Measurements from ENCODE around the gene LONP2. TPM values are rescaled to one million over a fixed set of nuclear protein-coding genes. Genes with fewer than 3 reads are reported as not detected.

LONP2 gene
- total RNA-seq, 2 donors from 2014 or later: 55.1 to 67.0 TPM

- no peak for ATAC-seq (ENCODE audit: insufficient number of reproducible peaks, low FRiP score, low read depth)
- TF ChIP-seq CTCF (IDR thresholded peaks at IDR 0.05): no peak
- DNase-seq (ENCODE audit: low spot score): no peak
- H3K4me3 ChIP-seq: no peak overlapping the region
- no peak overlapping the region for H3K27ac ChIP-seq
- peaks cover 7% of the 10 kb centered on the region for H3K9me3 ChIP-seq
- peaks cover 10% of the 10 kb centered on the region for H3K36me3 ChIP-seq
- H3K4me1 ChIP-seq (ENCODE audit: control insufficient read depth in 1 of 2, low read depth in 2 of 2): peaks cover 3 to 13% of the 10 kb centered on the region in 2 donors
- H3K27me3 ChIP-seq (replicated peaks; ENCODE audit: insufficient read depth): no peaks in the 10 kb centered on the region
Measured at GRCh38 chr16:48287239-48287638, 43.1 kb downstream of the LONP2 start.

- no peak overlapping the region for H3K4me3 ChIP-seq
- no peak for DNase-seq (ENCODE audit: low spot score)
- no peak overlapping the region for H3K27ac ChIP-seq
- peaks cover 7% of the 10 kb centered on the region for H3K9me3 ChIP-seq
- H3K36me3 ChIP-seq: peaks cover 9% of the 10 kb centered on the region
- H3K4me1 ChIP-seq (ENCODE audit: control insufficient read depth in 1 of 2, low read depth in 2 of 2): peaks cover 0 to 8% of the 10 kb centered on the region in 2 donors
- TF ChIP-seq CTCF (IDR thresholded peaks at IDR 0.05): no peak
- H3K27me3 ChIP-seq (replicated peaks; ENCODE audit: insufficient read depth): no peaks in the 10 kb centered on the region
- no peak for ATAC-seq (ENCODE audit: insufficient number of reproducible peaks, low FRiP score, low read depth)
Measured at GRCh38 chr16:48291303-48291702, 47.2 kb downstream of the LONP2 start.

GRCh38 chr16:48291754-48292153 is 47.7 kb downstream of the LONP2 start:
- DNase-seq (ENCODE audit: low spot score) (no peak), ATAC-seq (ENCODE audit: insufficient number of reproducible peaks, low FRiP score, low read depth) (no peak)
- Histone ChIP-seq H3K27me3 (replicated peaks; ENCODE audit: insufficient read depth) (no peaks in the 10 kb centered on the region), H3K4me3 (no peak overlapping the region), H3K27ac (no peak overlapping the region), H3K4me1 (ENCODE audit: control insufficient read depth in 1 of 2, low read depth in 2 of 2) (peaks cover 0 to 8% of the 10 kb centered on the region in 2 donors), H3K9me3 (peaks cover 7% of the 10 kb centered on the region), H3K36me3 (peaks cover 5% of the 10 kb centered on the region)
- TF ChIP-seq CTCF (IDR thresholded peaks at IDR 0.05): no peak

- DNase-seq (ENCODE audit: low spot score): no peak
- Histone ChIP-seq H3K4me1 (ENCODE audit: control insufficient read depth in 1 of 2, low read depth in 2 of 2) (peaks cover 0 to 8% of the 10 kb centered on the region in 2 donors), H3K27me3 (replicated peaks; ENCODE audit: insufficient read depth) (no peaks in the 10 kb centered on the region), H3K4me3 (no peak overlapping the region), H3K27ac (no peak overlapping the region), H3K36me3 (peaks cover 5% of the 10 kb centered on the region), H3K9me3 (peaks cover 2% of the 10 kb centered on the region)
- ATAC-seq (ENCODE audit: insufficient number of reproducible peaks, low FRiP score, low read depth): no peak
- TF ChIP-seq CTCF (IDR thresholded peaks at IDR 0.05): no peak
Measured at GRCh38 chr16:48292452-48292851, 48.4 kb downstream of the LONP2 start.

GRCh38 chr16:48294724-48295123 is 50.6 kb downstream of the LONP2 start:
- H3K36me3 ChIP-seq: peaks cover 5% of the 10 kb centered on the region
- H3K27me3 ChIP-seq (replicated peaks; ENCODE audit: insufficient read depth): no peaks in the 10 kb centered on the region
- ATAC-seq (ENCODE audit: insufficient number of reproducible peaks, low FRiP score, low read depth) (no peak), DNase-seq (ENCODE audit: low spot score) (no peak)
- TF ChIP-seq CTCF (IDR thresholded peaks at IDR 0.05): no peak
- no peaks in the 10 kb centered on the region for H3K9me3 ChIP-seq
- H3K27ac ChIP-seq: no peak overlapping the region
- H3K4me1 ChIP-seq (ENCODE audit: control insufficient read depth in 1 of 2, low read depth in 2 of 2): peaks cover 0 to 15% of the 10 kb centered on the region in 2 donors
- H3K4me3 ChIP-seq: no peak overlapping the region

All from thoracic aorta (tissue), 2 donors.